ENCODE measurements around the gene ACTN4.
"Not testable (repeated sequence)": the region's sequence is repeated elsewhere in the genome, so short reads cannot be mapped to it uniquely, and the experiment has no call there.

The ACTN4 gene

DNA sequence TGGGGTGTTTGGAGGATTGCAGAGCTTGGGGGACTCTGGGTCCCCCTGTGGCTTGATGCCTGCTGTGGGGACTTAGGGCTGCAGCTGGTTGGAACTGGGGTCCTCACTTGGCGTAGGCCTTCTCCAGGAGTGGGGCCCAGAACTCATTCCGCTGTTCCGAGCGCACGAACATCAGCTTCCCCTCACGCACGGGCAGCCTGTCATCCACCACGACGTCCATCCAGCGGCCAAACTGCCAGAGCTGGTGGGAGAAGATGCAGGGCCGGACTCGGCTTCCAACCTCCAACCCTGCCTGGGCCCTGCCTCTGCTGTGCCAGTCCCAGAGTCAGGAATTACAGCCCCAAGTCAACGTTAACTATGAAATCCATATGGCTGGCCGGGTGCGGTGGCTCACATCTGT lies 94.2 kb downstream of the ACTN4 start:
- no peak overlapping the region for H3K27ac ChIP-seq
- TF ChIP-seq, protein P1, sequence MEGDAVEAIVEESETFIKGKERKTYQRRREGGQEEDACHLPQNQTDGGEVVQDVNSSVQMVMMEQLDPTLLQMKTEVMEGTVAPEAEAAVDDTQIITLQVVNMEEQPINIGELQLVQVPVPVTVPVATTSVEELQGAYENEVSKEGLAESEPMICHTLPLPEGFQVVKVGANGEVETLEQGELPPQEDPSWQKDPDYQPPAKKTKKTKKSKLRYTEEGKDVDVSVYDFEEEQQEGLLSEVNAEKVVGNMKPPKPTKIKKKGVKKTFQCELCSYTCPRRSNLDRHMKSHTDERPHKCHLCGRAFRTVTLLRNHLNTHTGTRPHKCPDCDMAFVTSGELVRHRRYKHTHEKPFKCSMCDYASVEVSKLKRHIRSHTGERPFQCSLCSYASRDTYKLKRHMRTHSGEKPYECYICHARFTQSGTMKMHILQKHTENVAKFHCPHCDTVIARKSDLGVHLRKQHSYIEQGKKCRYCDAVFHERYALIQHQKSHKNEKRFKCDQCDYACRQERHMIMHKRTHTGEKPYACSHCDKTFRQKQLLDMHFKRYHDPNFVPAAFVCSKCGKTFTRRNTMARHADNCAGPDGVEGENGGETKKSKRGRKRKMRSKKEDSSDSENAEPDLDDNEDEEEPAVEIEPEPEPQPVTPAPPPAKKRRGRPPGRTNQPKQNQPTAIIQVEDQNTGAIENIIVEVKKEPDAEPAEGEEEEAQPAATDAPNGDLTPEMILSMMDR (conservative IDR thresholded peaks at IDR 0.05), result no peak
- TF ChIP-seq ZFX (IDR thresholded peaks at IDR 0.05), result no peak

DNA sequence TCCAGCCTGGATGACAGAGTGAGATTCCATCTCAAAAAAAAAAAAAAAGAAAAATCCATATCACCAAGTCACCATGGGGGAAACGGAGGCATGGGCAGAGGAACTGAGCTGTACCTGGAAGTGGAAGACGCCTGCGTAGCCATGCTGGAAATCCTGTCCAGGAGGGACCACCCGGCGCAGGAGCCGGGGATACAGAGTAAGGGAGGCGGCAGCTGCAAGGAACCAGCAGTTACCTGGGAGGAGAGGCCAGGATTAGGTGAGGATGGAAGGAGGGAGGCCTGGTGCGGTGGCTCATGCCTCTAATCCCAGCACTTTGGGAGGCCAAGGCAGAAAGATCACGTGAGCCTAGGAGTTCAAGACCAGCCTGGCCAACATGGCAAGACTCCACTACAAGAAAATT lies 94.8 kb downstream of the ACTN4 start:
- H3K27ac ChIP-seq, result no peak overlapping the region
- no peak for TF ChIP-seq ZFX (IDR thresholded peaks at IDR 0.05)
- TF ChIP-seq, protein P1 (conservative IDR thresholded peaks at IDR 0.05), result no peak

- H3K27ac ChIP-seq, result no peak overlapping the region
- no peak for TF ChIP-seq ZFX (IDR thresholded peaks at IDR 0.05)
Observed at GRCh38 chr19:38742906-38743305, 95.5 kb downstream of the ACTN4 start.

DNA sequence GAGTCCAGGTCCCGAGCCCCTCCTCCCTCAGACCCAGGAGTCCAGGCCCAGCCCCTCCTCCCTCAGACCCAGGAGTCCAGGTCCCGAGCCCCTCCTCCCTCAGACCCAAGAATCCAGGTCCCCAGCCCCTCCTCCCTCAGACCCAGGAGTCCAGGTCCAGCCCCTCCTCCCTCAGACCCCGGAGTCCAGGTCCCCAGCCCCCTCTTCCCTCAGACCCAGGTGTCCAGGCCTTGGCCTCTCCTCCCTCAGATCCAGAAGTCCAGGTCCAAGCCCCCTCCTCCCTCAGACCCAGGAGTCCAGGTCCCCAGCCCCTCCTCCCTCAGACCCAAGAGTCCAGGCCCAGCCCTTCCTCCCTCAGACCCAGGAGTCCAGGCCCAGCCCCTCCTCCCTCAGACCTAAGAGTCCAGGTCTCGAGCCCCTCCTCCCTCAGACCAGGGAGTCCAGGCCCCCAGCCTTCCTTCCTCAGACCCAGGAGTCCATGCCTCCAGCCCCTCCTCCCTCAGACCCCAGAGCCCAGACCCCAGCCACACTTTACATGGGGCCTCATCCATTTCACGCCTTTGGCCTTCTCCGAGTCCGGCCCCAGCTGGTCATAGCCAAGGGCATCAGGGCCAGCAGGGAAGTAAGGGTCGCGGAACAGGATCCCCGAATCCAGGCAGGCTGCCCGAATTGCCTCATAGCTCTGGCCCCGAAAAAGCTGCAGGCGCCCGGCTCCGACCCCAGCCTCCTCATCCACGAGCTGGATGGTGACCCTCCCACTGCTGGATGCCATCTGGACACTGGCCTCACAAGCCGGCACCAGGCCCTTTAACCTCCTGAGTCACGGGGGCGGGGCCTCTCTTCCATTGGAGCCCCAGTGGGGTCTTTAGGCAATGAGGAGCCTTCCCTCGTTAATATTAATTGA lies 96.2 kb downstream of the ACTN4 start:
- no peak overlapping the region for H3K27ac ChIP-seq
- no peak for TF ChIP-seq ZFX (IDR thresholded peaks at IDR 0.05)
- TF ChIP-seq, protein P1 (conservative IDR thresholded peaks at IDR 0.05), result no peak

- no peak for TF ChIP-seq ZFX (IDR thresholded peaks at IDR 0.05)
- TF ChIP-seq, protein P1 (conservative IDR thresholded peaks at IDR 0.05), result no peak
- H3K27ac ChIP-seq, result no peak within 1 kb of the TSS
Observed at GRCh38 chr19:38744298-38744681, 96.8 kb downstream of the ACTN4 start, which contains the start of gene CAPN12. TSS of gene CAPN12 (minus strand) at chr19:38744474. CDS start at chr19:38744165, 309 bp downstream.

GRCh38 chr19:38744874-38745273 lies 97.4 kb downstream of the ACTN4 start:
- H3K27ac ChIP-seq, result no peak overlapping the region
- TF ChIP-seq, protein P1 (conservative IDR thresholded peaks at IDR 0.05), result no peak
- TF ChIP-seq ZFX (IDR thresholded peaks at IDR 0.05), result no peak

DNA sequence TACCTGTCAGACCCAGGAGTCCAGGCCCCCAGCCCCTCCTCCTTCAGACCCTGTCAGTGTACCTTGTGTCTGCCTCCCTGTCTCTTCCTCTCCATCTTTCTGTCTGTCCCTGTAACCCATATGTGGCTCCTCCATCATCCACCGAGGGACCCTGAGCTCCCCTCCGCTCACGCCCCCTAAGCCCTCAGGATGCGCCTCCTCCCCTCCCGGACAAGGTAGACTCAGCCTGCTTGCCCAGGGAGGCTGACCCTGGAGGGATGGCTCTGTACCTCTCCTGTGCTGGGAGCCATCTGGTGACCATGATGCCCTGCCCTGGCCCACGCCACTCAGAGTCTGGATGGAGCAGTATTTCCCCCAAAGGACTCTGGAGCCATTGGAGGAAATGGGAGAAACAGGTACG lies 97.9 kb downstream of the ACTN4 start:
- no peak overlapping the region for H3K27ac ChIP-seq
- no peak for TF ChIP-seq ZFX (IDR thresholded peaks at IDR 0.05)
- TF ChIP-seq, protein P1 (conservative IDR thresholded peaks at IDR 0.05), result no peak

DNA sequence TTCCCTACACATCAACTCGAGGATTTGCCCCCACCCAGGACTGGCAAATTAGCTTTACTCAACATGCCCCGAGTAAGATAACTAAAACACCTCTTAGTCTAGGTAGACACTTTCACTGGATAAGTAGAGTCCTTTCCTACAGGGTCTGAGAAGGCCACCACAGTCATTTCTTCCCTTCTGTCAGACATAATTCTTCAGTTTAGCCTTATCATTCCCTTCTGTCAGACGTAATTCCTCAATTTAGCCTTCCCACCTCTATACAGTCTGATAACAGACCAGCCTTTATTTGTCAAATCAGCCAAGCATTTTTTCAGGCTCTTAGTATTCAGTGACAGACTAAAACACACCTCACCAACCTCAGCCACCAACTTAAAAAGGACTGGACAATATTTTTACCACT lies 106.3 kb downstream of the ACTN4 start:
- H3K27ac ChIP-seq, result not testable (repeated sequence)

- H3K27ac ChIP-seq, result not testable (repeated sequence)
Observed at GRCh38 chr19:38754196-38754595, 106.7 kb downstream of the ACTN4 start.

All from C4-2B (cell line).